ENCODE data around the gene FBXL7. TPM values are rescaled to one million over a fixed set of nuclear protein-coding genes. Genes with fewer than 3 reads are reported as not detected.

FBXL7 gene
- total RNA-seq, 2 experiments from 2014 or later = not detected

DNA sequence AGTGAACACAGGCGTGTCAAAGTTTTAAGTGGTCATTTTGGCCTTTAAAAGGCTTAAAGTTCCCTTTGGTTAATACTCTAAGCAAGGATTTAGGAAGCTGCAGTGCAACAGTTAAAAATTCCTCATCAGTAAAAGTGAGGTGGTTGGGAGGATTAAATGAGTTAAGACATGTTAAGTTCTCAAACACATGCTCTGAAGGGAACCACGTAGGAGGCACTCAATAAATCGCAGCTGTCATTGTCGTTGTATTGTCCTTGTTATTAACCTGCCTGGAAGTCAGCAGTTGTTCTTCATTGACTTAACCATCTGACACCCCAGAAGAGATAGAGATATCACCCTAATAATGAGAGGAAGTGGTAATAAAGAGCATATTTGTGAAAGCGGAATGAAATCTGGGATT, 432.1 kb downstream of the FBXL7 start:
- ChIA-PET POLR2A (no interaction called here), CTCF (no interaction called here)
- ATAC-seq = no peak
- no peak for DNase-seq
- H3K27ac Mint-ChIP-seq = no peak overlapping the region
- H3K36me3 Mint-ChIP-seq (ENCODE audit: low read depth) = no peaks in the 10 kb centered on the region
- no peak overlapping the region for H3K4me3 Mint-ChIP-seq
- no peaks in the 10 kb centered on the region for H3K27me3 Mint-ChIP-seq
- intact Hi-C loops (cut with micrococcal nuclease) = no loop called here
- H3K4me1 Mint-ChIP-seq (ENCODE audit: low read depth) = no peaks in the 10 kb centered on the region
- no peaks in the 10 kb centered on the region for H3K9me3 Mint-ChIP-seq
- TF ChIP-seq, protein P1, sequence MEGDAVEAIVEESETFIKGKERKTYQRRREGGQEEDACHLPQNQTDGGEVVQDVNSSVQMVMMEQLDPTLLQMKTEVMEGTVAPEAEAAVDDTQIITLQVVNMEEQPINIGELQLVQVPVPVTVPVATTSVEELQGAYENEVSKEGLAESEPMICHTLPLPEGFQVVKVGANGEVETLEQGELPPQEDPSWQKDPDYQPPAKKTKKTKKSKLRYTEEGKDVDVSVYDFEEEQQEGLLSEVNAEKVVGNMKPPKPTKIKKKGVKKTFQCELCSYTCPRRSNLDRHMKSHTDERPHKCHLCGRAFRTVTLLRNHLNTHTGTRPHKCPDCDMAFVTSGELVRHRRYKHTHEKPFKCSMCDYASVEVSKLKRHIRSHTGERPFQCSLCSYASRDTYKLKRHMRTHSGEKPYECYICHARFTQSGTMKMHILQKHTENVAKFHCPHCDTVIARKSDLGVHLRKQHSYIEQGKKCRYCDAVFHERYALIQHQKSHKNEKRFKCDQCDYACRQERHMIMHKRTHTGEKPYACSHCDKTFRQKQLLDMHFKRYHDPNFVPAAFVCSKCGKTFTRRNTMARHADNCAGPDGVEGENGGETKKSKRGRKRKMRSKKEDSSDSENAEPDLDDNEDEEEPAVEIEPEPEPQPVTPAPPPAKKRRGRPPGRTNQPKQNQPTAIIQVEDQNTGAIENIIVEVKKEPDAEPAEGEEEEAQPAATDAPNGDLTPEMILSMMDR (IDR thresholded peaks at IDR 0.05) = no peak

DNA sequence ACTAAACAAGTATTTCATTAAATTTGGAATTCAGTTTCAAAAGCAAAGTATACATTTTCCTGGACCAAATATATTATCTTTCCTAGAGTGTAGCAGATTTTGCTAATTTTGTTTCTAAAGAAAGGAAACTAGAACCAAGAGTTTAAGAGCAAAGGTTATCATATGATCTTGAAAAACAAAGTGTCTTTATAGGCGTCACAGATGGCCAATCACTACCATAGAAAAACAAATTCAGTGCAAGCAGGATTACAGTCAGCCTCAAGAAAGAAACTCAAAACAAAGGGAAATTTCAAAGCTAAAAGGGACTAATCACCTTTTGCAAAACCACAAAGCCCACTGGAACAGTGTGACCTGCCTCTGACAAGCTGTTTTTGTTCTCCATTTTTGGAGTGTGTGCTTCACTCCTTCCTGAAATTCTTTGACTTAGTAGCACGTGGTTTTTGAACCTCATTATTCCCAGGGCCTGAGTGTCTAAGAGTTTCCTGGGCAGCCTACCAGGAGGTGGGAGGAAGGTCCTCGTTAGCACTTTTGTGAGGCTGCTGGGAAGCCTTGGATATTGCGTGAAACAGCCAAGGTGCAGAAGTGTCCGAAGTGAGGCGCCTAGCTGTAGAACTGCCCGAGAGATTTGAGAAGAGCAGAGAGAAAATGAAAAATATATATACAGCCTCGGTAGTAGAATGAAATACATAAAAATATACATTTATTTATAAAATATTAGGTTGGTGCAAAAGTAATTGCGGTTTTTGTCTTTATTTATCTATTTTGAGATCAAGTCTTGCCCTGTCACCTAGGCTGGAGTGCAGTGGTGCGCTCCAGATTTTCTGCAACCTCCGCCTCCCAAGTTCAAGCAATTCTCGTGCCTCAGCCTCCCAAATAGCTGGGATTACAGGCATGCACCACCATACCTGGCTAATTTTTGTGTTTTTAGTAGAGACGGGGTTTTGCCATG, 433.6 kb downstream of the FBXL7 start:
- H3K9me3 Mint-ChIP-seq = peaks cover 1% of the 10 kb centered on the region
- ATAC-seq (no peak), DNase-seq (no peak)
- TF ChIP-seq, protein P1 (IDR thresholded peaks at IDR 0.05) = no peak
- no peaks in the 10 kb centered on the region for H3K4me1 Mint-ChIP-seq (ENCODE audit: low read depth)
- POLR2A ChIA-PET = no interaction called here
- intact Hi-C loops (cut with micrococcal nuclease) = no loop called here
- CTCF ChIA-PET = no interaction called here
- no peak overlapping the region for H3K27ac Mint-ChIP-seq
- H3K27me3 Mint-ChIP-seq = no peaks in the 10 kb centered on the region
- H3K36me3 Mint-ChIP-seq (ENCODE audit: low read depth) = no peaks in the 10 kb centered on the region
- H3K4me3 Mint-ChIP-seq = no peak overlapping the region

DNA sequence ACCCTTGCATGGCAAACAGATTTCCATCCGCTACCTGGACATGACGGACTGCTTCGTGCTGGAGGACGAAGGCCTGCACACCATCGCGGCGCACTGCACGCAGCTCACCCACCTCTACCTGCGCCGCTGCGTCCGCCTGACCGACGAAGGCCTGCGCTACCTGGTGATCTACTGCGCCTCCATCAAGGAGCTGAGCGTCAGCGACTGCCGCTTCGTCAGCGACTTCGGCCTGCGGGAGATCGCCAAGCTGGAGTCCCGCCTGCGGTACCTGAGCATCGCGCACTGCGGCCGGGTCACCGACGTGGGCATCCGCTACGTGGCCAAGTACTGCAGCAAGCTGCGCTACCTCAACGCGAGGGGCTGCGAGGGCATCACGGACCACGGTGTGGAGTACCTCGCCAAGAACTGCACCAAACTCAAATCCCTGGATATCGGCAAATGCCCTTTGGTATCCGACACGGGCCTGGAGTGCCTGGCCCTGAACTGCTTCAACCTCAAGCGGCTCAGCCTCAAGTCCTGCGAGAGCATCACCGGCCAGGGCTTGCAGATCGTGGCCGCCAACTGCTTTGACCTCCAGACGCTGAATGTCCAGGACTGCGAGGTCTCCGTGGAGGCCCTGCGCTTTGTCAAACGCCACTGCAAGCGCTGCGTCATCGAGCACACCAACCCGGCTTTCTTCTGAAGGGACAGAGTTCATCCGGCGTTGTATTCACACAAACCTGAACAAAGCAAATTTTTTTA, 436.7 kb downstream of the FBXL7 start:
- TF ChIP-seq, protein P1 (IDR thresholded peaks at IDR 0.05) = no peak
- POLR2A ChIA-PET = no interaction called here
- H3K4me1 Mint-ChIP-seq (ENCODE audit: low read depth) = no peaks in the 10 kb centered on the region
- H3K4me3 Mint-ChIP-seq = no peak overlapping the region
- H3K27ac Mint-ChIP-seq = no peak overlapping the region
- ATAC-seq (no peak), DNase-seq (no peak)
- H3K36me3 Mint-ChIP-seq (ENCODE audit: low read depth) = no peaks in the 10 kb centered on the region
- H3K27me3 Mint-ChIP-seq = no peaks in the 10 kb centered on the region
- H3K9me3 Mint-ChIP-seq = peaks cover 1% of the 10 kb centered on the region
- intact Hi-C loops (cut with micrococcal nuclease) = no loop called here
- CTCF ChIA-PET = no interaction called here

DNA sequence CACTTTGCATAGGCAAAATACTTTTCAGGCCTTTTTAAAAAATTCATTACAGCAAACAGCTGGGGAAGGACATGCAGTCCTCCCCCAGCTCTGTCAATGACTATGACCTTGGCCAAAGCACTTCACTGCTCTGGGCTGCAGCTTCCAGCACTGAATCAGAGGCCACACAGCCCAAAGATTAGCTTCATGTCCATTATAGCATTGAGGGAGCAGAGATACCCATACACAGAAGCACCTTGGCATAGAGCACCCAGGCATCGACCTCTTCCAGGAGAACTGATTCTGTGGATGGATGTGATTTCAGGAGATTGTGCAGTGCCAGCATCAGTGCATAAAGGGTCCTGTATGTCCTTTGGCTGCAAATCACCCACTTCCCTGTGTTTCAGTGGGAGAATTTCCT, 437.7 kb downstream of the FBXL7 start:
- peaks cover 1% of the 10 kb centered on the region for H3K9me3 Mint-ChIP-seq
- H3K36me3 Mint-ChIP-seq (ENCODE audit: low read depth) = no peaks in the 10 kb centered on the region
- H3K4me3 Mint-ChIP-seq = no peak overlapping the region
- no peak overlapping the region for H3K27ac Mint-ChIP-seq
- ChIA-PET CTCF (no interaction called here), POLR2A (no interaction called here)
- TF ChIP-seq, protein P1 (IDR thresholded peaks at IDR 0.05) = no peak
- no peak for DNase-seq
- H3K27me3 Mint-ChIP-seq = no peaks in the 10 kb centered on the region
- intact Hi-C loops (cut with micrococcal nuclease) = no loop called here
- H3K4me1 Mint-ChIP-seq (ENCODE audit: low read depth) = no peaks in the 10 kb centered on the region
- no peak for ATAC-seq

DNA sequence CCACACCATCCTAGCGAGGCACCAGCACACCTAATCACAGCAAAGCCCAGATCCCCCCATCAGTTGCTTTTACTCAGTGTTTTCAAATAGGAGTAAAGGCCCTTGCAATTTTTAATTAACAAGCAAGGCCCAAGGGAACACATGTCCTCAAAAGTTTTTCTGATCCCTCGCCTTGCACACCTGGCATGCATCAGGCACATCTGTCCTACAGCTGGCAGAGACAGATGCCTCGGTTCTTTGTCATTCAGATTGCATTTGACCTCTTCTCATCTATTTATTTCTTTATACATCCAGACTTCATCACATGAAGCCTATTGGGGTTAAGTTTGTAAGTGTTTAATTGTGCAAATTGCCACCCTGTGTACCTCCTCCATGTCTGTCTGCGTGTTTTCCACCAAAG, 438.2 kb downstream of the FBXL7 start:
- no peaks in the 10 kb centered on the region for H3K36me3 Mint-ChIP-seq (ENCODE audit: low read depth)
- ATAC-seq = no peak

More for the DNA sequence above, 438.2 kb downstream of the FBXL7 start:
- no peaks in the 10 kb centered on the region for H3K4me1 Mint-ChIP-seq (ENCODE audit: low read depth)
- ChIA-PET POLR2A (no interaction called here), CTCF (no interaction called here)
- TF ChIP-seq, protein P1 (IDR thresholded peaks at IDR 0.05) = no peak
- H3K27ac Mint-ChIP-seq = no peak overlapping the region
- DNase-seq = no peak
- intact Hi-C loops (cut with micrococcal nuclease) = no loop called here
- H3K4me3 Mint-ChIP-seq = no peak overlapping the region
- no peaks in the 10 kb centered on the region for H3K27me3 Mint-ChIP-seq
- H3K9me3 Mint-ChIP-seq = peaks cover 1% of the 10 kb centered on the region
